DOHH2 (cell line): ENCODE data around the gene TVP23C.

Source experiments
- H3F3A ChIP-seq: fragments of 200-600 bp; sonication (generic), shearing (Covaris generic); 2 replicates; pipeline ENCODE4 v1.6.0; 2016; ENCODE audit warnings: antibody characterized with exemption, mild to moderate bottlenecking; ENCODE audit not compliant: control insufficient read depth, insufficient read depth
- H3K27ac ChIP-seq: fragments of 200-600 bp; sonication (generic); 2 replicates; pipeline ENCODE4 v1.5.1; 2014; ENCODE audit warnings: low read depth, mild to moderate bottlenecking, low read length, moderate library complexity
- H3K27me3 ChIP-seq: fragments of 200-600 bp; sonication (generic); 2 replicates; pipeline ENCODE4 v1.6.1; 2014; ENCODE audit warnings: mild to moderate bottlenecking, low read length, mixed read lengths; ENCODE audit not compliant: control insufficient read depth
- H3K36me3 ChIP-seq: fragments of 200-600 bp; sonication (generic); 2 replicates; pipeline ENCODE4 v1.6.1; 2014; ENCODE audit warnings: mild to moderate bottlenecking, low read length, moderate library complexity, mixed read lengths; ENCODE audit not compliant: control insufficient read depth
- H3K4me1 ChIP-seq: fragments of 200-600 bp; sonication (generic); 2 replicates; pipeline ENCODE4 v1.6.1; 2014; ENCODE audit warnings: mild to moderate bottlenecking, low read length, mixed read lengths; ENCODE audit not compliant: control insufficient read depth
- H3K4me2 ChIP-seq: fragments of 200-600 bp; sonication (generic); 2 replicates; pipeline ENCODE4 v1.6.0; 2014; ENCODE audit warnings: mild to moderate bottlenecking, low read length, moderate library complexity
- H3K4me3 ChIP-seq: fragments of 200-600 bp; sonication (generic); 2 replicates; pipeline ENCODE4 v1.5.1; 2014; ENCODE audit warnings: mild to moderate bottlenecking, low read length, mixed read lengths
- H3K79me2 ChIP-seq: fragments of 200-600 bp; sonication (generic); 2 replicates; pipeline ENCODE4 v1.6.1; 2014; ENCODE audit warnings: mild to moderate bottlenecking, low read length, mixed read lengths; ENCODE audit not compliant: control insufficient read depth
- H3K9me2 ChIP-seq: fragments of 200-600 bp; sonication (generic); replicated peaks from 2 replicates; pipeline ENCODE4 v1.6.1; 2014; ENCODE audit warnings: mild to moderate bottlenecking, low read length, mixed read lengths; ENCODE audit not compliant: control insufficient read depth
- H3K9me3 ChIP-seq: fragments of 200-600 bp; sonication (generic); 2 replicates; pipeline ENCODE4 v1.6.1; 2014; ENCODE audit warnings: antibody characterized with exemption, low read length, mixed read lengths; ENCODE audit not compliant: control insufficient read depth, insufficient read depth
- H4K20me1 ChIP-seq: fragments of 200-600 bp; sonication (generic); 2 replicates; pipeline ENCODE4 v1.6.0; 2014; ENCODE audit warnings: low read depth, mild to moderate bottlenecking, antibody characterized with exemption, low read length, moderate library complexity; ENCODE audit not compliant: control insufficient read depth, insufficient read depth
- EZH2phosphoT487 ChIP-seq: fragments of 200-600 bp; sonication (generic); IDR thresholded peaks from 2 replicates; pipeline ENCODE4 v1.6.1; 2017; ENCODE audit warnings: borderline replicate concordance, mild to moderate bottlenecking, antibody characterized with exemption, low read length, moderate library complexity, mixed read lengths
- TF ChIP-seq, protein P1 (sequence below): fragments of 200-600 bp; sonication (generic); IDR thresholded peaks from one replicate; pipeline ENCODE4 v1.5.1; 2014; ENCODE audit warnings: antibody characterized with exemption, mild to moderate bottlenecking, low read depth, low read length; ENCODE audit not compliant: poor library complexity, severe bottlenecking

TVP23C gene

DNA sequence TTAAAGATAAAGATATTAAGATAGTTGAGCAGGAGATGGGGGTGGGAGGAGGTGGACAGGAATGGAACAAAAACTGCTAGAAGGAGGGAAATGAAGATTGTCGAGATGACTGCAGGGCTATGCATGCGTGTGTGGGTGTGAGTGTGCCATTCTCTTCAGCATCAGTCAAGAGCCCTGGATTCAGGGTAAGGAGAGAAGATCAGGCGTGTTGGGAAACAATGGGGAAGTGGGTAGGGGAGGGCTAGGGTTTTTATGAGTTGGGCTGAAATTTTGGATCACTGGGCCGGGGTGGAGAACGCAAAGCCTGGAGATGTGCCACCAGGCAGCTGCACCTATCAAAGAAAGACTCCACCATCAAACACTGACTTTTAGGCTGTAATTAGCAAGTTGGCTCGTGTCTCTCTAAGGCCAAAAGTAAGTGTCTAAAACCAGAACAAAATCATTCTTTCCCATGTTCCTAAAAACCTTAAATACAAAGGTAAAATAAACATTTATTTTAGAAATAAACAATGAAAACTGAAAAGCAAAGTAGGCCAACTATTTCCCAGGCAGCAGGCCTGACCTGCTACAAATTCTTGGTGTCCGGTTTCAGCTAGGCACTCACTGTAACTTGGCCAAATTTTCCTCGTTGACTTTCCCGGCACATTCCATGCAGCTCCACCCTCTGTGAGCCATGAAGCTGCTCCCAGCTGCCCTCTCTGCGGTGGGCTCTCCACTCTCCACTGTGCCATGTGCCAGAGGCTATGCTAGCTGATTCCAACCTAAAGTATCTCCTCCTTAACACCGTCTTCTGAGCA is 100.1 kb downstream of the TVP23C start:
- Histone ChIP-seq H3K9me2 (no peaks in the 10 kb centered on the region), H3K79me2 (no peaks in the 10 kb centered on the region), H3K4me1 (no peaks in the 10 kb centered on the region), H3K36me3 (no peaks in the 10 kb centered on the region), H3K27ac (no peak overlapping the region), H3F3A (no peaks in the 10 kb centered on the region), H4K20me1 (no peaks in the 10 kb centered on the region), H3K27me3 (no peaks in the 10 kb centered on the region), H3K9me3 (no peaks in the 10 kb centered on the region; the same call in 1 of the 2 replicates), H3K4me2 (no peak overlapping the region), H3K4me3 (no peak overlapping the region)
- TF ChIP-seq, protein P1, sequence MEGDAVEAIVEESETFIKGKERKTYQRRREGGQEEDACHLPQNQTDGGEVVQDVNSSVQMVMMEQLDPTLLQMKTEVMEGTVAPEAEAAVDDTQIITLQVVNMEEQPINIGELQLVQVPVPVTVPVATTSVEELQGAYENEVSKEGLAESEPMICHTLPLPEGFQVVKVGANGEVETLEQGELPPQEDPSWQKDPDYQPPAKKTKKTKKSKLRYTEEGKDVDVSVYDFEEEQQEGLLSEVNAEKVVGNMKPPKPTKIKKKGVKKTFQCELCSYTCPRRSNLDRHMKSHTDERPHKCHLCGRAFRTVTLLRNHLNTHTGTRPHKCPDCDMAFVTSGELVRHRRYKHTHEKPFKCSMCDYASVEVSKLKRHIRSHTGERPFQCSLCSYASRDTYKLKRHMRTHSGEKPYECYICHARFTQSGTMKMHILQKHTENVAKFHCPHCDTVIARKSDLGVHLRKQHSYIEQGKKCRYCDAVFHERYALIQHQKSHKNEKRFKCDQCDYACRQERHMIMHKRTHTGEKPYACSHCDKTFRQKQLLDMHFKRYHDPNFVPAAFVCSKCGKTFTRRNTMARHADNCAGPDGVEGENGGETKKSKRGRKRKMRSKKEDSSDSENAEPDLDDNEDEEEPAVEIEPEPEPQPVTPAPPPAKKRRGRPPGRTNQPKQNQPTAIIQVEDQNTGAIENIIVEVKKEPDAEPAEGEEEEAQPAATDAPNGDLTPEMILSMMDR = no peak
- no peak for TF ChIP-seq EZH2phosphoT487

DNA sequence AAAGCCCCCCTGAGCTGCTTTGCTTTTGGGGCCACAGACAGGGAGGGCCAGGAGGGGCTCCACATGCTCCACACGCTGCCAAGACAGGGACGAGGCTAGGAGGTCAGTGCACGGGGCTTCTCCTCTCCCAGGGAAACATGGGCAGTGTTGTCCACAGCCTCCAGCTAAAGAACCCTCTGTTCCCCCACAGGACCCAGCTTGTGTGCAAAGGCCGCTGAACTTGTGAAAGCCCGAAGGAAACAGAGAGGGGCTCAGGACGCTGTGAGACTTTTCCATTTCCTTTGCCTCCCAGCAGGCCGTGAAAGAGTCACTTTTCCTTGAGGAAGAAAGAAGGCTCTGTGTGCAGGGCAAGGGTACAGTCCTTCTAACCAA is 105.6 kb downstream of the TVP23C start:
- H3K9me3 ChIP-seq = no peaks in the 10 kb centered on the region
- H3K4me3 ChIP-seq = no peak overlapping the region
- TF ChIP-seq EZH2phosphoT487 = no peak
- TF ChIP-seq, protein P1 = no peak
- H3F3A ChIP-seq = no peaks in the 10 kb centered on the region
- H3K27ac ChIP-seq = no peak overlapping the region
- H4K20me1 ChIP-seq = no peaks in the 10 kb centered on the region
- H3K9me2 ChIP-seq = no peaks in the 10 kb centered on the region
- no peaks in the 10 kb centered on the region for H3K4me1 ChIP-seq
- H3K79me2 ChIP-seq = no peaks in the 10 kb centered on the region
- no peaks in the 10 kb centered on the region for H3K36me3 ChIP-seq
- H3K27me3 ChIP-seq = no peaks in the 10 kb centered on the region
- H3K4me2 ChIP-seq = no peak overlapping the region

DNA sequence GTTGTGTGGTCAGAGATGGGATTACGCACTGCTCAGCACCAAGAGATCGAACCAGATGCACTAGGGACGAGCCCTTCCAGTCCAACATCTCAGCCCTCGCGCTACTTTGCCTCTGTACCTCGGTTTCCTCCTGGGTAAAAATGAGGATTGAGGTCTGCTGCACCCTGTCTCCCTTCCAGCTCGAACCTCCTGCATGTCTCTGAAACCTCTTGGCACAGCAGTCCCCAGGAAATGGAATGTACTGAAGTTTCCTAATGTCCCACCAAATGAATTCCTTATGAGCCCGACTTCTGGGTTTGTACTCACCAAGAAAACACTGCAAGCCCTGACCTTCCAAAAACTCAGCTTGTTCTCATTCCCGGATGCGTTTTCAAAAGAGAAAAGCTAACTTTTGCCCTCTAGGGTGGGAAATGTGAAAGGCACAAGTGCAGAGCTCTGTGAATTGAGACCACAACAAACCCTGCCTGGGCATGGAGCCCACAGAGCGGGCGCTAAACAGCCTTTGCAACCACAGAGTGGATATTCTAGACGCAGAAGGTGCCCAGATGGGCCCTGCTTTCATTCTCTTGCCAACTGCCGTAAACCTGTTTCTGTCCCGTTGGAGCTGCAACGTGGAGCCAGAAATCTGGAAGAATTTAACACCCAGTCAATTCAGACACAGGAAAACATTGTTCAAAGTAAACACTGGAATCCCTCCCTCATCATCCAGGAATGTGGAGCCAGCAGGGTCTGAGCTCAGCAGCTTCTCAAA is 106.1 kb downstream of the TVP23C start:
- no peaks in the 10 kb centered on the region for H3K27me3 ChIP-seq
- no peaks in the 10 kb centered on the region for H3F3A ChIP-seq
- TF ChIP-seq, protein P1 = no peak
- no peak for TF ChIP-seq EZH2phosphoT487
- H3K27ac ChIP-seq = no peak overlapping the region
- no peak overlapping the region for H3K4me3 ChIP-seq
- H3K9me2 ChIP-seq = no peaks in the 10 kb centered on the region
- no peaks in the 10 kb centered on the region for H3K4me1 ChIP-seq
- no peak overlapping the region for H3K4me2 ChIP-seq
- H3K79me2 ChIP-seq = no peaks in the 10 kb centered on the region
- H3K9me3 ChIP-seq = no peaks in the 10 kb centered on the region
- H4K20me1 ChIP-seq = no peaks in the 10 kb centered on the region
- no peaks in the 10 kb centered on the region for H3K36me3 ChIP-seq
